Keratinocyte (primary cell): ENCODE data around the gene TUBGCP4.

Experiments
- CTCF ChIP-seq, 3 experiments: IDR thresholded peaks in 1 of 3; conservative IDR thresholded peaks in 1 of 3; optimal IDR thresholded peaks in 1 of 3; 2 replicates in 2 of 3; 3 replicates in 1 of 3; pipeline versions ENCODE3 to v1.5.1; 2011; ENCODE audit warnings: low read length in 3 of 3, mild to moderate bottlenecking in 3 of 3, moderate library complexity in 2 of 3, control low read depth in 1 of 3, inconsistent platforms in 1 of 3; ENCODE audit not compliant: insufficient read depth in 2 of 3; ENCODE audit errors: extremely low read depth in 1 of 3
- EZH2 ChIP-seq: IDR thresholded peaks from one replicate; pipeline ENCODE4 v1.6.1; 2012; ENCODE audit warnings: inconsistent platforms, mild to moderate bottlenecking, low read length, moderate library complexity

GRCh38 chr15:43330780-43331087 is 40.2 kb upstream of the TUBGCP4 start:
- TF ChIP-seq EZH2 (no peak), CTCF (optimal IDR thresholded peaks at IDR 0.05 in 1 of 3, IDR thresholded peaks at IDR 0.05 in 1 of 3, conservative IDR thresholded peaks at IDR 0.05 in 1 of 3; ENCODE audit: extremely low read depth in 1 of 3, insufficient read depth in 2 of 3, low read length in 3 of 3) (no peak)
